ENCODE measurements around the gene SERPINH1. TPM values are rescaled to one million over a fixed set of nuclear protein-coding genes. Genes with fewer than 3 reads are reported as not detected.

The SERPINH1 gene
- total and polyA plus RNA-seq, 2 of the 13 experiments (the other 11 are each of a cell fraction or from before 2014, with no cell fraction given) = 83.6 to 83.8 TPM

DNA sequence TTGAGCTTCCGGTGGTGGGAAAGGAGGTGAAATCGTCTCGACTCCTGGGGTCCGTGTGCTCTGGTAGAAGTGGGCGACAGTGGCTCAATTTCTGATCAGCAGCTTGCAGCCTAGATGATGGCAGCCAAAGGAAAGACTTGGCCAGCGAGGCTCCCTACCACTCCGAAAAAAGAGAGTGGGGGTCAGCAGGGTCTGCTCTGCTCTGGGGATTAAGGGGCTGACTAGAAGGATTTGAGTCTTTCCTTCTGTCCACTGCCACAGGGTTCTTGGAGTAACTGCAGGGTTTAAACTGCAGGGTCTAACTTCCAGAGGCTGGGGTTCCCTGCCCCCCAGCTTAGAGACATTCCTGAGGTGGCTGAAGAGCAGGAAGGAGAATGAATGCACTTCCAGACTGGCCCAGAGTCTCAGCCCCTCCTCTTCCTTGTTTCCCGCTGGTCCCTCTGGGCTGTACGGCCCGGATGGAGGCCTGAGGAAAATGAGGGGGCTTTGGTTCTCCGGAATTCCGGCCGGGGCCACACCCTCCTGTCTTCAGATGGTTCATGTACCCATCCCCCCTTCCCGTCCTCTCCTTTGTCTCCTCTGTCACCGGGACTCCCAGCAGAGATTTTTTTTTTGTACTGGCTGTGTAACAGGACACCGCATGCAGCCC, 907 bp downstream of the SERPINH1 start:
- Histone ChIP-seq H3K4me3 (replicated peaks in 1 of 3; ENCODE audit: insufficient read depth in 1 of 3, low read depth in 2 of 3, low read length in 3 of 3) (peak overlapping the region; percentile 69 to 91 (median 90)), H3K27ac (ENCODE audit: extremely low read length, insufficient read depth, low read length) (peak overlapping the region; percentile 69), H3K9ac (ENCODE audit: insufficient read depth, low read depth, low read length) (peak overlapping the region; percentile 83), H3K36me3 (replicated peaks in 1 of 2; ENCODE audit: control insufficient read depth in 1 of 2, insufficient read depth in 2 of 2, low read length in 2 of 2) (peaks cover 6 to 7% of the 10 kb centered on the region in 2 experiments; a peak in 4 of 5 replicates), H4K20me1 (ENCODE audit: insufficient read depth, low read length) (no peaks in the 10 kb centered on the region), H3K4me2 (ENCODE audit: low read depth, low read length) (peak overlapping the region; percentile 90), H3K9me3 (ENCODE audit: low read length) (no peaks in the 10 kb centered on the region), H3K27me3 (ENCODE audit: control insufficient read depth in 1 of 2, insufficient read depth in 2 of 2, low read length in 2 of 2) (no peaks in the 10 kb centered on the region; a peak in 1 of 5 replicates), H3K79me2 (ENCODE audit: insufficient read depth, low read length) (peaks cover 34% of the 10 kb centered on the region), H3K4me1 (ENCODE audit: insufficient read depth, low read length) (peaks cover 71% of the 10 kb centered on the region), H2AFZ (ENCODE audit: low read length) (no peak overlapping the region)
- in situ Hi-C loops (cut with HindIII; ENCODE audit: extremely low pct_ligation_motif_present, low pct_unique_long_range_greater_than_20kb) = no loop called here
- FAIRE-seq = no peak
- WGBS (ENCODE audit: low lambda C conversion rate) = 1% methylated on average over 13 of the region's 16 CpGs
- ChIA-PET CTCF (ENCODE audit: low intra/inter-chr PET ratio, low total read pairs) (no interaction called here), POLR2A (interaction anchor here (0.6 to 2.0 kb wide), 17 partner anchors 8 to 321 kb away, joined by 3 to 31 read pairs (median 4); no protein-coding TSS in a partner anchor)
- BruUV-seq (replicated peaks) = TSS peak; percentile 79
- intact Hi-C loops (cut with micrococcal nuclease; ENCODE audit: unreplicated experiment) = no loop called here
- peak; percentile 6; the same call in 1 of the 3 replicates for ATAC-seq
- no peak for DNase-seq (ENCODE audit: low spot score)
- TF ChIP-seq, protein P1, sequence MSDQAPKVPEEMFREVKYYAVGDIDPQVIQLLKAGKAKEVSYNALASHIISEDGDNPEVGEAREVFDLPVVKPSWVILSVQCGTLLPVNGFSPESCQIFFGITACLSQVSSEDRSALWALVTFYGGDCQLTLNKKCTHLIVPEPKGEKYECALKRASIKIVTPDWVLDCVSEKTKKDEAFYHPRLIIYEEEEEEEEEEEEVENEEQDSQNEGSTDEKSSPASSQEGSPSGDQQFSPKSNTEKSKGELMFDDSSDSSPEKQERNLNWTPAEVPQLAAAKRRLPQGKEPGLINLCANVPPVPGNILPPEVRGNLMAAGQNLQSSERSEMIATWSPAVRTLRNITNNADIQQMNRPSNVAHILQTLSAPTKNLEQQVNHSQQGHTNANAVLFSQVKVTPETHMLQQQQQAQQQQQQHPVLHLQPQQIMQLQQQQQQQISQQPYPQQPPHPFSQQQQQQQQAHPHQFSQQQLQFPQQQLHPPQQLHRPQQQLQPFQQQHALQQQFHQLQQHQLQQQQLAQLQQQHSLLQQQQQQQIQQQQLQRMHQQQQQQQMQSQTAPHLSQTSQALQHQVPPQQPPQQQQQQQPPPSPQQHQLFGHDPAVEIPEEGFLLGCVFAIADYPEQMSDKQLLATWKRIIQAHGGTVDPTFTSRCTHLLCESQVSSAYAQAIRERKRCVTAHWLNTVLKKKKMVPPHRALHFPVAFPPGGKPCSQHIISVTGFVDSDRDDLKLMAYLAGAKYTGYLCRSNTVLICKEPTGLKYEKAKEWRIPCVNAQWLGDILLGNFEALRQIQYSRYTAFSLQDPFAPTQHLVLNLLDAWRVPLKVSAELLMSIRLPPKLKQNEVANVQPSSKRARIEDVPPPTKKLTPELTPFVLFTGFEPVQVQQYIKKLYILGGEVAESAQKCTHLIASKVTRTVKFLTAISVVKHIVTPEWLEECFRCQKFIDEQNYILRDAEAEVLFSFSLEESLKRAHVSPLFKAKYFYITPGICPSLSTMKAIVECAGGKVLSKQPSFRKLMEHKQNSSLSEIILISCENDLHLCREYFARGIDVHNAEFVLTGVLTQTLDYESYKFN (CRISPR knock-in tag; conservative IDR thresholded peaks at IDR 0.05) = no peak
- no peak for TF ChIP-seq CREB1 (IDR thresholded peaks at IDR 0.05)
- 0 out of 2 replicates have a peak, but pooled peaks have one; percentile 19 for TF ChIP-seq CREB1 (CRISPR knock-in tag; IDR thresholded peaks at IDR 0.05)
- no peak for TF ChIP-seq ZNF207 (IDR thresholded peaks at IDR 0.05; ENCODE audit: borderline replicate concordance)
- TF ChIP-seq NR1H2 (CRISPR knock-in tag; IDR thresholded peaks at IDR 0.05; ENCODE audit: borderline replicate concordance, low read depth) = no peak
- TF ChIP-seq ZNF572 (CRISPR knock-in tag; IDR thresholded peaks at IDR 0.05) = no peak
- TF ChIP-seq RXRA (CRISPR knock-in tag; IDR thresholded peaks at IDR 0.05) = no peak
- TF ChIP-seq SNAPC2 (CRISPR knock-in tag; IDR thresholded peaks at IDR 0.05) = no peak
- no peak for TF ChIP-seq FOXP1 (IDR thresholded peaks at IDR 0.05)
- TF ChIP-seq FOXP1 (CRISPR knock-in tag; IDR thresholded peaks at IDR 0.05) = no peak
- TF ChIP-seq, protein P2, sequence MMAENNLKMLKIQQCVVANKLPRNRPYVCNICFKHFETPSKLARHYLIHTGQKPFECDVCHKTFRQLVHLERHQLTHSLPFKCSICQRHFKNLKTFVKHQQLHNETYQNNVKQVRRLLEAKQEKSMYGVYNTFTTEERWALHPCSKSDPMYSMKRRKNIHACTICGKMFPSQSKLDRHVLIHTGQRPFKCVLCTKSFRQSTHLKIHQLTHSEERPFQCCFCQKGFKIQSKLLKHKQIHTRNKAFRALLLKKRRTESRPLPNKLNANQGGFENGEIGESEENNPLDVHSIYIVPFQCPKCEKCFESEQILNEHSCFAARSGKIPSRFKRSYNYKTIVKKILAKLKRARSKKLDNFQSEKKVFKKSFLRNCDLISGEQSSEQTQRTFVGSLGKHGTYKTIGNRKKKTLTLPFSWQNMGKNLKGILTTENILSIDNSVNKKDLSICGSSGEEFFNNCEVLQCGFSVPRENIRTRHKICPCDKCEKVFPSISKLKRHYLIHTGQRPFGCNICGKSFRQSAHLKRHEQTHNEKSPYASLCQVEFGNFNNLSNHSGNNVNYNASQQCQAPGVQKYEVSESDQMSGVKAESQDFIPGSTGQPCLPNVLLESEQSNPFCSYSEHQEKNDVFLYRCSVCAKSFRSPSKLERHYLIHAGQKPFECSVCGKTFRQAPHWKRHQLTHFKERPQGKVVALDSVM (CRISPR knock-in tag; IDR thresholded peaks at IDR 0.05) = 0 out of 2 replicates have a peak, but pooled peaks have one; percentile 8
- TF ChIP-seq POLR2A (IDR thresholded peaks at IDR 0.05; ENCODE audit: insufficient read depth in 1 of 2, low read depth in 2 of 2, low read length in 2 of 2) = peak in 1 of 2 experiments; percentile 57; a peak in 2 of 4 replicates
- TF ChIP-seq CC2D1A (CRISPR knock-in tag; IDR thresholded peaks at IDR 0.05) = 0 out of 2 replicates have a peak, but pooled peaks have one; percentile 55
- TF ChIP-seq, protein P3, sequence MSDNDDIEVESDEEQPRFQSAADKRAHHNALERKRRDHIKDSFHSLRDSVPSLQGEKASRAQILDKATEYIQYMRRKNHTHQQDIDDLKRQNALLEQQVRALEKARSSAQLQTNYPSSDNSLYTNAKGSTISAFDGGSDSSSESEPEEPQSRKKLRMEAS (IDR thresholded peaks at IDR 0.05) = 0 out of 2 replicates have a peak, but pooled peaks have one; percentile 39
- TF ChIP-seq ZNF605 (CRISPR knock-in tag; IDR thresholded peaks at IDR 0.05) = no peak
- TF ChIP-seq ZNF883 (CRISPR knock-in tag; IDR thresholded peaks at IDR 0.05; ENCODE audit: not compliant biosample characterization) = no peak
- TF ChIP-seq, protein P4, sequence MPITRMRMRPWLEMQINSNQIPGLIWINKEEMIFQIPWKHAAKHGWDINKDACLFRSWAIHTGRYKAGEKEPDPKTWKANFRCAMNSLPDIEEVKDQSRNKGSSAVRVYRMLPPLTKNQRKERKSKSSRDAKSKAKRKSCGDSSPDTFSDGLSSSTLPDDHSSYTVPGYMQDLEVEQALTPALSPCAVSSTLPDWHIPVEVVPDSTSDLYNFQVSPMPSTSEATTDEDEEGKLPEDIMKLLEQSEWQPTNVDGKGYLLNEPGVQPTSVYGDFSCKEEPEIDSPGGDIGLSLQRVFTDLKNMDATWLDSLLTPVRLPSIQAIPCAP (CRISPR knock-in tag; IDR thresholded peaks at IDR 0.05; ENCODE audit: low read depth) = peak; percentile 23; the same call in 1 of the 2 replicates
- TF ChIP-seq BORCS8-MEF2B (CRISPR knock-in tag; IDR thresholded peaks at IDR 0.05) = no peak
- TF ChIP-seq, protein P5, sequence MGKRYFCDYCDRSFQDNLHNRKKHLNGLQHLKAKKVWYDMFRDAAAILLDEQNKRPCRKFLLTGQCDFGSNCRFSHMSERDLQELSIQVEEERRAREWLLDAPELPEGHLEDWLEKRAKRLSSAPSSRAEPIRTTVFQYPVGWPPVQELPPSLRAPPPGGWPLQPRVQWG (CRISPR knock-in tag; IDR thresholded peaks at IDR 0.05; ENCODE audit: borderline replicate concordance, low read depth) = no peak

Data from HepG2 (cell line).